K562 (cell line): ENCODE data around the gene MYOM1. TPM values are rescaled to one million over a fixed set of nuclear protein-coding genes. Genes with fewer than 3 reads are reported as not detected.

Experiments
- ATAC-seq: fragments of 200-7000 bp; cut with Tn5 transposase; 3 replicates; pipeline ENCODE4 v1.9.1; 2020; ENCODE audit warnings: moderate library complexity
- BruUV-seq: library from RNA; stranded (reverse); fragments of 400-500 nt; replicated peaks from 2 replicates; lab custom pipeline; 2021; lab: Mats Ljungman, UMichigan
- CTCF ChIA-PET: fragments of 300-600 bp; formaldehyde crosslinking; extraction: SDS; loops from one replicate; lab custom pipeline; 2021; ENCODE audit warnings: low intra/inter-chr PET ratio; lab: Yijun Ruan, JAX
- POLR2A ChIA-PET: fragments of 300-600, 350-650 bp; sonication (Branson Sonifier 250); formaldehyde crosslinking; extraction: SDS; loops from one replicate; lab custom pipeline; 2021; ENCODE audit warnings: antibody characterized with exemption, inconsistent platforms; lab: Yijun Ruan, JAX
- DNase-seq, 4 experiments: peaks; one replicate each; pipeline versions ENCODE4 v3.0.0 to v3.0.0-alpha.2; 2011 to 2018; ENCODE audit warnings: low spot score in 3 of 4, mixed read lengths in 3 of 4; ENCODE audit errors: extremely low read depth in 1 of 4
- FAIRE-seq: peaks from 2 replicates; lab custom pipeline; 2011; peaks lifted over from hg19 to GRCh38; lab: Jason Lieb, UNC
- H2AFZ ChIP-seq: 2 replicates; pipeline ENCODE4 v1.6.0; 2011; ENCODE audit warnings: low read depth, low read length, control low read depth, inconsistent platforms
- H3K27ac ChIP-seq: fragments of 200-600 bp; 3 replicates; pipeline ENCODE4 v1.8.0; 2011; ENCODE audit warnings: low read depth, mild to moderate bottlenecking, control low read depth, inconsistent platforms, low read length, moderate library complexity, mixed read lengths; ENCODE audit errors: extremely low read depth
- H3K27me3 ChIP-seq, 2 experiments: fragments of 300-600 bp in 1 of 2; 2 replicates in 1 of 2; 3 replicates in 1 of 2; pipeline versions ENCODE4 v1.6.0 to v1.8.0; 2011; ENCODE audit warnings: inconsistent platforms in 2 of 2, low read length in 2 of 2, mild to moderate bottlenecking in 1 of 2, mixed read lengths in 1 of 2, moderate library complexity in 1 of 2; ENCODE audit not compliant: control insufficient read depth in 2 of 2, insufficient read depth in 2 of 2
- H3K36me3 ChIP-seq: fragments of 300-600 bp; 3 replicates; pipeline ENCODE4 v1.8.0; 2011; ENCODE audit warnings: mild to moderate bottlenecking, low read length, inconsistent platforms; ENCODE audit not compliant: control insufficient read depth, insufficient read depth
- H3K4me1 ChIP-seq, 2 experiments: fragments of 200-600 bp in 1 of 2; replicated peaks in 1 of 2; 2 replicates in 1 of 2; 3 replicates in 1 of 2; pipeline versions ENCODE4 v1.5.1 to v1.8.0; 2011; ENCODE audit warnings: inconsistent platforms in 2 of 2, low read length in 2 of 2, mild to moderate bottlenecking in 1 of 2, mixed read lengths in 1 of 2, moderate library complexity in 1 of 2; ENCODE audit not compliant: control insufficient read depth in 2 of 2, insufficient read depth in 2 of 2
- H3K4me2 ChIP-seq: 2 replicates; pipeline ENCODE4 v1.6.1; 2011; ENCODE audit warnings: low read length, control low read depth, inconsistent platforms, mixed read lengths; ENCODE audit not compliant: insufficient read depth
- H3K4me3 ChIP-seq: fragments of 200-600 bp; sonication (generic), shearing (Covaris generic); 2 replicates; pipeline ENCODE4 v1.5.1; 2016; ENCODE audit warnings: control low read depth, inconsistent platforms
- H3K79me2 ChIP-seq: fragments of 200-600 bp; 3 replicates; pipeline ENCODE4 v1.8.0; 2011; ENCODE audit warnings: low read length, inconsistent platforms; ENCODE audit not compliant: control insufficient read depth, insufficient read depth
- H3K9ac ChIP-seq, 2 experiments: 2 replicates each; pipeline versions ENCODE4 v1.6.0 to v1.6.1; 2011; ENCODE audit warnings: low read depth in 2 of 2, low read length in 2 of 2, control low read depth in 1 of 2, inconsistent platforms in 1 of 2, mild to moderate bottlenecking in 1 of 2, mixed read lengths in 1 of 2; ENCODE audit not compliant: insufficient read depth in 1 of 2
- H3K9me1 ChIP-seq: one replicate; pipeline ENCODE4 v1.6.0; 2011; ENCODE audit warnings: inconsistent platforms, mild to moderate bottlenecking, low read length, moderate library complexity; ENCODE audit not compliant: control insufficient read depth, insufficient read depth
- H3K9me3 ChIP-seq: replicated peaks from 2 replicates; pipeline ENCODE4 v1.5.1; 2011; ENCODE audit warnings: low read depth, low read length, inconsistent platforms; ENCODE audit not compliant: control insufficient read depth, insufficient read depth
- H4K20me1 ChIP-seq: replicated peaks from 2 replicates; pipeline ENCODE4 v1.6.1; 2011; ENCODE audit warnings: low read length, inconsistent platforms, mixed read lengths; ENCODE audit not compliant: control insufficient read depth, insufficient read depth
- ARID1B ChIP-seq: fragments of 450-650 bp; IDR thresholded peaks from 2 replicates; pipeline ENCODE4 v1.6.1; 2016; ENCODE audit warnings: antibody characterized with exemption, mild to moderate bottlenecking, inconsistent platforms
- CREB1 ChIP-seq, 2 experiments: sonication (generic) in 1 of 2; formaldehyde crosslinking in 1 of 2; IDR thresholded peaks; 2 replicates each; pipeline versions ENCODE4 v1.6.1 to v1.8.0; 2012 to 2022; ENCODE audit warnings: inconsistent platforms in 1 of 2, mild to moderate bottlenecking in 1 of 2, missing genetic modification reagents in 1 of 2, moderate library complexity in 1 of 2
- DDX20 ChIP-seq: fragments of 450-650 bp; IDR thresholded peaks from 2 replicates; pipeline ENCODE4 v1.6.1; 2016; ENCODE audit warnings: missing genetic modification characterization, low read depth, mild to moderate bottlenecking, missing compliant biosample characterization, moderate library complexity
- FOXK1 ChIP-seq: sonication (generic); formaldehyde crosslinking; IDR thresholded peaks from 2 replicates; pipeline ENCODE4 v1.8.0; 2022; ENCODE audit warnings: missing genetic modification reagents, mild to moderate bottlenecking, borderline replicate concordance
- GTF2E2 ChIP-seq: fragments of 200-800 bp; sonication (Bioruptor generic); IDR thresholded peaks from 2 replicates; pipeline ENCODE4 v1.6.1; 2016; ENCODE audit warnings: missing genetic modification characterization, missing compliant biosample characterization
- HDAC6 ChIP-seq: IDR thresholded peaks from 2 replicates; pipeline ENCODE4 v1.6.1; 2012; ENCODE audit warnings: low read depth, mild to moderate bottlenecking, control low read depth, inconsistent platforms, low read length, moderate library complexity
- HMGN3 ChIP-seq: IDR thresholded peaks from 2 replicates; pipeline ENCODE4 v1.6.1; 2011; ENCODE audit warnings: borderline replicate concordance, low read depth, mild to moderate bottlenecking, mixed read lengths, low read length; ENCODE audit not compliant: insufficient read length; ENCODE audit errors: extremely low read depth
- HNRNPH1 ChIP-seq: fragments of 200-400 bp; formaldehyde crosslinking; optimal IDR thresholded peaks from 2 replicates; pipeline ENCODE3; 2017; ENCODE audit warnings: low read depth, mild to moderate bottlenecking, low read length, moderate library complexity
- MCM5 ChIP-seq: fragments of 450-650 bp; IDR thresholded peaks from 2 replicates; pipeline ENCODE4 v1.6.1; 2016; ENCODE audit warnings: low read depth
- PATZ1 ChIP-seq: fragments of 250-450 bp; sonication (Bioruptor Pico); IDR thresholded peaks from 2 replicates; pipeline ENCODE4 v1.5.0; 2020; ENCODE audit warnings: mild to moderate bottlenecking, borderline replicate concordance
- PCBP1 ChIP-seq: fragments of 200-400 bp; formaldehyde crosslinking; IDR thresholded peaks from 2 replicates; pipeline ENCODE4 v1.6.1; 2018; ENCODE audit warnings: mild to moderate bottlenecking, low read depth, low read length; ENCODE audit not compliant: poor library complexity, severe bottlenecking
- PPARD ChIP-seq: fragments of 250-450 bp; sonication (Bioruptor Pico); IDR thresholded peaks from 2 replicates; pipeline ENCODE4 v1.8.0; 2022; ENCODE audit warnings: inconsistent platforms, mild to moderate bottlenecking, moderate library complexity
- SP2 ChIP-seq: IDR thresholded peaks from 2 replicates; pipeline ENCODE4 v1.6.1; 2011; ENCODE audit warnings: mild to moderate bottlenecking, low read depth, low read length, moderate library complexity; ENCODE audit not compliant: poor library complexity, severe bottlenecking; ENCODE audit errors: extremely low read depth
- STAG1 ChIP-seq: sonication (generic); formaldehyde crosslinking; IDR thresholded peaks from 2 replicates; pipeline ENCODE4 v1.5.0; 2020; ENCODE audit warnings: missing genetic modification reagents, borderline replicate concordance
- SUPT5H ChIP-seq: fragments of 450-650 bp; IDR thresholded peaks from 2 replicates; pipeline ENCODE4 v1.6.1; 2016
- ZKSCAN3 ChIP-seq: fragments of 250-450 bp; sonication (Bioruptor Pico); IDR thresholded peaks from 2 replicates; pipeline ENCODE4 v1.4.0; 2020
- ZNF239 ChIP-seq: fragments of 250-450 bp; sonication (Bioruptor Pico); IDR thresholded peaks from 2 replicates; pipeline ENCODE4 v1.4.0; 2020; ENCODE audit warnings: mild to moderate bottlenecking
- ZNF280B ChIP-seq: fragments of 250-450 bp; sonication (Bioruptor Pico); IDR thresholded peaks from 2 replicates; pipeline ENCODE4 v1.5.1; 2021; ENCODE audit warnings: mild to moderate bottlenecking
- ZSCAN32 ChIP-seq: fragments of 450-650 bp; formaldehyde crosslinking; IDR thresholded peaks from 2 replicates; pipeline ENCODE4 v1.4.0; 2020; ENCODE audit warnings: mild to moderate bottlenecking, moderate library complexity
- WGBS: fragments of 100-300 bp; shearing (Covaris generic); methylation state at CpG from one replicate; pipeline ENCODE4 v1.1.6; 2016; ENCODE audit warnings: low coverage, mixed read lengths; ENCODE audit not compliant: insufficient coverage; ENCODE audit errors: missing lambda C conversion rate; 5-methylcytosine and 5-hydroxymethylcytosine counted together
- in situ Hi-C: fragments of 300-500 bp; cut with MboI; formaldehyde crosslinking; loops from 4 replicates; pipeline ENCODE4 v1.15.0; 2018; ENCODE audit warnings: inconsistent platforms, mixed read lengths
- intact Hi-C: fragments of 100-400 bp; cut with micrococcal nuclease; formaldehyde crosslinking; loops from 2 replicates; pipeline ENCODE4 v1.14.2; 2022
- polyA plus RNA-seq, 8 experiments: library from polyadenylated mRNA; depleted of rRNA in 4 of 8; stranded (reverse) in 5 of 8; unstranded in 3 of 8; fragments of >200 nt; fragmentation: Nextera tagmentation in 2 of 8; fragmentation: Illumina TruSeq in 1 of 8; extraction: Ambion mirVana in 2 of 8; extraction: Trizol in 1 of 8; gene quantifications; 2 replicates each; pipeline versions ENCODE4 v1.2.1 to v1.2.3, GENCODE V29; 2011 to 2014; ENCODE audit warnings: inconsistent platforms in 1 of 8, missing spikeins in 1 of 8
- total RNA-seq, 7 experiments: library from RNA; depleted of rRNA in 6 of 7; stranded (reverse); fragments of >200 nt in 6 of 7; fragmentation: Illumina TruSeq in 2 of 7; extraction: Trizol in 2 of 7; gene quantifications; 2 replicates each; pipeline versions ENCODE4 v1.2.1 to v1.2.3, GENCODE V29; 2011 to 2021; ENCODE audit warnings: low replicate concordance in 1 of 7

MYOM1 gene
- total and polyA plus RNA-seq, 9 of the 15 experiments (the other 6 are each of a cell fraction or from before 2014, with no cell fraction given) = 0.01 to 0.62 (median 0.25) TPM

- FAIRE-seq = no peak
- H3K79me2 ChIP-seq = no peaks in the 10 kb centered on the region
- no TSS peak for BruUV-seq
- TF ChIP-seq PATZ1 (no peak), HMGN3 (no peak), STAG1 (no peak), ZSCAN32 (CRISPR knock-in tag) (no peak), FOXK1 (CRISPR knock-in tag) (no peak), SP2 (no peak), ZNF280B (no peak), ZKSCAN3 (CRISPR knock-in tag) (no peak), SUPT5H (no peak), PPARD (CRISPR knock-in tag) (no peak), MCM5 (no peak), ARID1B (no peak), HDAC6 (no peak), CREB1 (IDR thresholded peaks at IDR 0.05) (no peak), CREB1 (CRISPR knock-in tag; IDR thresholded peaks at IDR 0.05) (no peak), PCBP1 (no peak), DDX20 (tag) (no peak), GTF2E2 (tag) (no peak), ZNF239 (CRISPR knock-in tag) (no peak), HNRNPH1 (no peak)
- WGBS = 44% methylated on average over 3 of the region's 5 CpGs
- in situ Hi-C loops (no loop called here), intact Hi-C loops (loop anchor here (1.0 to 5.0 kb wide), 3 partner anchors 138 to 217 kb away; partner anchors contain the start of gene LPIN2)
- no peak overlapping the region for H2AFZ ChIP-seq
- no peak overlapping the region for H3K4me3 ChIP-seq
- H4K20me1 ChIP-seq = no peaks in the 10 kb centered on the region
- POLR2A ChIA-PET = no interaction called here
- CTCF ChIA-PET = interaction anchor here (1.1 to 3.1 kb wide), 2 partner anchors 95 to 218 kb away, joined by 4 to 19 read pairs; no protein-coding TSS in a partner anchor
- H3K9me3 ChIP-seq = no peaks in the 10 kb centered on the region
- H3K4me2 ChIP-seq = no peak overlapping the region
- H3K36me3 ChIP-seq = no peaks in the 10 kb centered on the region
- no peak overlapping the region for H3K9ac ChIP-seq
- no peaks in the 10 kb centered on the region for H3K9me1 ChIP-seq
- ATAC-seq = no peak
- no peak for DNase-seq
- H3K4me1 ChIP-seq = peaks cover 4 to 5% of the 10 kb centered on the region in 2 experiments; a peak in 2 of 5 replicates
- H3K27ac ChIP-seq = no peak overlapping the region
- H3K27me3 ChIP-seq = no peaks in the 10 kb centered on the region
Observed at GRCh38 chr18:3150274-3150673, 69.5 kb downstream of the MYOM1 start.
